OCI-LY7 (cell line): ENCODE results near the gene CLCA1.

Source experiments
- EZH2phosphoT487 ChIP-seq: fragments of 200-600 bp; sonication (generic); IDR thresholded peaks from 2 replicates; pipeline ENCODE4 v1.6.1; 2018; ENCODE audit warnings: low read depth, borderline replicate concordance, mild to moderate bottlenecking, mixed run types, antibody characterized with exemption, low read length, moderate library complexity, mixed read lengths
- TF ChIP-seq, protein P1 (sequence below): fragments of 200-600 bp; sonication (generic); conservative IDR thresholded peaks from 2 replicates; pipeline ENCODE4 v1.5.1; 2014; ENCODE audit warnings: mild to moderate bottlenecking, antibody characterized with exemption, low read length, moderate library complexity, mixed read lengths

DNA sequence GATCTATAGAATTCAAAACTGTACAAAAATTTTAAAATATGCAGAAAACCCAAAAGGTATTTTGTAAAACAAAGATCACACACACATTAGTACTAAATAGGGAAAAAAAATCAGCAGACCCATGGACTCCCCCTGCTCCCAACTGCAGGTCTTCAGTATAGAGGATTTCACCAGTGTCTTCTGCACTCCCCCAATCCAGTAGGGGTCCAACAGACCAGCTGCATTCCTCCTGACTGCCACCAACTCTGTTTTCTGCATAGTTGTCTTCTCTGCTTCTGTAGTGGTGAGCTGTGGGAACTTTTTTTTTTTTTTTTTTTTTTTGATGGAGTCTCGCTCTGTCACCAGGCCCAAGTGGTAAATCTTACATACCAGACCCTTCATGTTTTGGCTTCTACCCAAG is 22.8 kb upstream of the CLCA1 start:
- TF ChIP-seq, protein P1, sequence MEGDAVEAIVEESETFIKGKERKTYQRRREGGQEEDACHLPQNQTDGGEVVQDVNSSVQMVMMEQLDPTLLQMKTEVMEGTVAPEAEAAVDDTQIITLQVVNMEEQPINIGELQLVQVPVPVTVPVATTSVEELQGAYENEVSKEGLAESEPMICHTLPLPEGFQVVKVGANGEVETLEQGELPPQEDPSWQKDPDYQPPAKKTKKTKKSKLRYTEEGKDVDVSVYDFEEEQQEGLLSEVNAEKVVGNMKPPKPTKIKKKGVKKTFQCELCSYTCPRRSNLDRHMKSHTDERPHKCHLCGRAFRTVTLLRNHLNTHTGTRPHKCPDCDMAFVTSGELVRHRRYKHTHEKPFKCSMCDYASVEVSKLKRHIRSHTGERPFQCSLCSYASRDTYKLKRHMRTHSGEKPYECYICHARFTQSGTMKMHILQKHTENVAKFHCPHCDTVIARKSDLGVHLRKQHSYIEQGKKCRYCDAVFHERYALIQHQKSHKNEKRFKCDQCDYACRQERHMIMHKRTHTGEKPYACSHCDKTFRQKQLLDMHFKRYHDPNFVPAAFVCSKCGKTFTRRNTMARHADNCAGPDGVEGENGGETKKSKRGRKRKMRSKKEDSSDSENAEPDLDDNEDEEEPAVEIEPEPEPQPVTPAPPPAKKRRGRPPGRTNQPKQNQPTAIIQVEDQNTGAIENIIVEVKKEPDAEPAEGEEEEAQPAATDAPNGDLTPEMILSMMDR: no peak
- no peak for TF ChIP-seq EZH2phosphoT487
